GM23338 (cell line): ENCODE data around the gene RAB40C. TPM values are rescaled to one million over a fixed set of nuclear protein-coding genes. Genes with fewer than 3 reads are reported as not detected.

Experiments
- ATAC-seq: fragments of 200-7000 bp; cut with Tn5 transposase; 3 replicates; pipeline ENCODE4 v1.9.1; 2020
- DNase-seq: peaks from one replicate; pipeline ENCODE4 v3.0.0-alpha.2; 2015; ENCODE audit warnings: low spot score
- H2AFZ ChIP-seq: fragments of 200-600 bp; sonication (generic); 2 replicates; pipeline ENCODE4 v1.8.0; 2016; ENCODE audit warnings: antibody characterized with exemption, mild to moderate bottlenecking, moderate library complexity
- H3F3A ChIP-seq: fragments of 200-600 bp; sonication (generic); replicated peaks from 2 replicates; pipeline ENCODE4 v1.8.0; 2017; ENCODE audit warnings: antibody characterized with exemption, mixed run types, low read depth
- H3K27ac ChIP-seq: fragments of 200-600 bp; sonication (generic); 2 replicates; pipeline ENCODE4 v1.6.1; 2016; ENCODE audit warnings: low read depth
- H3K27me3 ChIP-seq: fragments of 200-600 bp; sonication (generic); 2 replicates; pipeline ENCODE4 v1.8.0; 2016; ENCODE audit warnings: mild to moderate bottlenecking, mixed run types, moderate library complexity; ENCODE audit not compliant: insufficient read depth
- H3K36me3 ChIP-seq: fragments of 200-600 bp; sonication (generic); 2 replicates; pipeline ENCODE4 v1.8.0; 2016; ENCODE audit warnings: mild to moderate bottlenecking; ENCODE audit not compliant: insufficient read depth
- H3K4me1 ChIP-seq: fragments of 200-600 bp; sonication (generic); 2 replicates; pipeline ENCODE4 v1.8.0; 2016; ENCODE audit warnings: mild to moderate bottlenecking, moderate library complexity; ENCODE audit not compliant: insufficient read depth
- H3K4me2 ChIP-seq: fragments of 200-600 bp; sonication (generic); 2 replicates; pipeline ENCODE4 v1.7.1; 2017; ENCODE audit warnings: mixed run types
- H3K4me3 ChIP-seq: fragments of 200-600 bp; sonication (generic); 2 replicates; pipeline ENCODE4 v1.6.1; 2016; ENCODE audit warnings: mixed run types
- H3K79me2 ChIP-seq: fragments of 200-600 bp; sonication (generic); replicated peaks from 2 replicates; pipeline ENCODE4 v1.8.0; 2017; ENCODE audit warnings: mild to moderate bottlenecking; ENCODE audit not compliant: insufficient read depth
- H3K9me2 ChIP-seq: fragments of 200-600 bp; sonication (generic); 2 replicates; pipeline ENCODE4 v1.8.0; 2017; ENCODE audit not compliant: insufficient read depth
- H4K20me1 ChIP-seq: fragments of 200-600 bp; sonication (generic); replicated peaks from 2 replicates; pipeline ENCODE4 v1.8.0; 2017; ENCODE audit warnings: mild to moderate bottlenecking; ENCODE audit not compliant: insufficient read depth
- H3K27ac Mint-ChIP-seq: 2 replicates; pipeline ENCODE4 v1.8.0; 2020; ENCODE audit warnings: inconsistent platforms, mild to moderate bottlenecking, moderate library complexity, mixed read lengths
- H3K27me3 Mint-ChIP-seq: 3 replicates; pipeline ENCODE4 v1.8.0; 2022; ENCODE audit warnings: low read depth, mild to moderate bottlenecking, moderate library complexity, mixed read lengths, inconsistent platforms; ENCODE audit not compliant: insufficient read depth, poor library complexity
- H3K36me3 Mint-ChIP-seq: 3 replicates; pipeline ENCODE4 v1.8.0; 2021; ENCODE audit warnings: low read depth, mild to moderate bottlenecking, inconsistent platforms, moderate library complexity, mixed read lengths
- H3K4me1 Mint-ChIP-seq: 3 replicates; pipeline ENCODE4 v1.8.0; 2020; ENCODE audit warnings: mild to moderate bottlenecking, inconsistent platforms, mixed read lengths
- H3K4me3 Mint-ChIP-seq: 3 replicates; pipeline ENCODE4 v1.8.0; 2021; ENCODE audit warnings: moderate library complexity, mild to moderate bottlenecking, inconsistent platforms, mixed read lengths
- H3K9me3 Mint-ChIP-seq: 3 replicates; pipeline ENCODE4 v1.8.0; 2020; ENCODE audit warnings: moderate library complexity, mild to moderate bottlenecking, inconsistent platforms, mixed read lengths
- CREB1 ChIP-seq: fragments of 250-450 bp; sonication (Bioruptor Pico); IDR thresholded peaks from 2 replicates; pipeline ENCODE4 v1.5.0; 2020; ENCODE audit warnings: low read depth, mild to moderate bottlenecking, moderate library complexity
- EZH2phosphoT487 ChIP-seq: fragments of 200-600 bp; sonication (generic); IDR thresholded peaks from one replicate; pipeline ENCODE4 v1.8.1; 2018; ENCODE audit warnings: antibody characterized with exemption; ENCODE audit not compliant: unreplicated experiment
- JUNB ChIP-seq: IDR thresholded peaks from one replicate; pipeline ENCODE4 v1.6.1; 2016; ENCODE audit warnings: antibody characterized with exemption; ENCODE audit not compliant: unreplicated experiment
- STAT1 ChIP-seq: IDR thresholded peaks from one replicate; pipeline ENCODE4 v1.6.1; 2016; ENCODE audit warnings: antibody characterized with exemption; ENCODE audit not compliant: unreplicated experiment
- ZNF114 ChIP-seq: fragments of 250-450 bp; sonication (Bioruptor Pico); IDR thresholded peaks from 2 replicates; pipeline ENCODE4 v1.5.0; 2020; ENCODE audit warnings: mild to moderate bottlenecking, moderate library complexity
- ZNF331 ChIP-seq: fragments of 250-450 bp; sonication (Bioruptor Pico); IDR thresholded peaks from 2 replicates; pipeline ENCODE4 v1.5.0; 2020; ENCODE audit warnings: low read depth, mild to moderate bottlenecking, moderate library complexity
- polyA plus RNA-seq: library from polyadenylated mRNA; unstranded; fragments of >200 nt; fragmentation: Nextera tagmentation; extraction: Ambion mirVana; gene quantifications from 2 replicates; pipeline ENCODE4 v1.2.1, GENCODE V29; 2016
- total RNA-seq: library from RNA; depleted of rRNA; stranded (reverse); fragments of >200 nt; shearing (Covaris generic); gene quantifications from 2 replicates; pipeline ENCODE4 v1.2.3, GENCODE V29; 2014
- TF ChIP-seq, protein P1 (sequence below), 2 experiments: fragments of 200-600 bp in 1 of 2; sonication (generic) in 1 of 2; conservative IDR thresholded peaks; 2 replicates each; pipeline versions ENCODE4 v1.5.1 to v1.6.1; 2016 to 2017; ENCODE audit warnings: antibody characterized with exemption in 2 of 2, low read depth in 2 of 2, mild to moderate bottlenecking in 2 of 2, moderate library complexity in 1 of 2
- TF ChIP-seq, protein P2 (sequence below): IDR thresholded peaks from 2 replicates; pipeline ENCODE4 v1.6.1; 2016; ENCODE audit warnings: antibody characterized with exemption
- TF ChIP-seq, protein P3 (sequence below): IDR thresholded peaks from one replicate; pipeline ENCODE4 v1.6.1; 2018; ENCODE audit warnings: antibody characterized with exemption; ENCODE audit not compliant: unreplicated experiment

RAB40C gene
- total and polyA plus RNA-seq, 2 experiments from 2014 or later, result 11.2 to 24.6 TPM

DNA sequence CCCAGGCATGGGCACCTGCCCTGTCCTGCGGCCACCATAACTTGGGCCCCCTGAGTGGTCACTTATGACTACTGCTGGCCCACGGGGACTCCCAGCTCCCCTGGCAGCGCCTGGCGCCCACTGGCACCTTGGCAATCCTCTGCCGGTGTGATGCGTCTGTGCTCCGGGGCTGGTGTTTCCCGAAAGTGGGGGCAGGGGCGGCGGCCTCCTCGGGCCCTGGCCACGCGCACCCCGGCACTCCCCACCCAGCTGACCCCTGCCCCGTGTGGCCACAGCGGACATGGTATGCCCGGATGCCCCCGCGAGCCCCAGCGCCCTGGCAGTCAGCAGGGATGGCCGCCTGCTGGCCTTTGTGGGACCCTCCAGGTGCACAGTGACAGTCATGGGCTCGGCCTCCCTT lies 67.6 kb downstream of the RAB40C start:
- H3K4me3 Mint-ChIP-seq, result no peak overlapping the region
- no peak for ATAC-seq

DNA sequence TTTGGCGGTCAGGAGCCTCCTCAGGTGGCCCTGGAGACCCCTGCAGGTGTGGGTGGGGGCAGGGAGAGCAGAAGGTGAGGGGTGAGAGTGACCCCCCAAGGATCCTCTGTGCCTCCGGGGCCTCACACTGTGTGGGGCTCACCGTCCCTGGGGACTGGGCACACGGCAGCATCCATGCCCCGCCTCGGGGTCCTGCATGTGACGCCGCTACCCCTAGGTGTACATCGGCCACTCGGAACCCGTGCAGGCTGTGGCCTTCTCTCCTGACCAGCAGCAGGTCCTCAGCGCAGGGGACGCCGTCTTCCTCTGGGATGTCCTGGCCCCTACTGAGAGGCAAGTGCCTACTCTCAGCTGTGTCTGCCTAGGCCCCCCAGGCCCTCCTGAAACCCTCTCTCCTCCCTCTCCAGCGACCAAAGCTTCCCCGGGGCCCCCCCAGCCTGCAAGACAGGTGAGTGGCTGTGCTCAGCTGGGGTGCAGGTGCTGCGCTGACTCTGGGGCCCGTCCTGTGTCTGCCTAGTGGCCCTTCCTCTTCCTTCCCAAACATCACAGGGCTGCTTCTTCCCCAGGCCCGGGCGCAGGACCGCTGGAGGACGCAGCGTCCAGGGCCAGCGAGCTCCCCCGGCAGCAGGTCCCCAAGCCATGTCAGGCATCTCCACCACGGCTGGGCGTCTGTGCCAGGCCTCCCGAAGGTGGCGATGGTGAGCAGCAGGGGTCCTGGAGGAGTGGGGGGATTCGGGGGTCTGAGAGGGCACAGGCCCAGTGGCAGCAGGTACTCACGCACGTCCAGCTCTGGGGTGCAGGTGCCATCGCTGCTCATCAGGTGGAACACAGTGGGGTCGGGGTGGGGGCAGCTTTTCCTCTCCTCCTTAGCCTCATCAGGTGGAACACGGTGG lies 69.1 kb downstream of the RAB40C start:
- Histone ChIP-seq H3K36me3 (no peaks in the 10 kb centered on the region), H3K4me3 (no peak overlapping the region), H4K20me1 (no peaks in the 10 kb centered on the region), H3K27ac (no peak overlapping the region), H3K79me2 (no peaks in the 10 kb centered on the region), H3K9me2 (no peaks in the 10 kb centered on the region), H3K27me3 (no peaks in the 10 kb centered on the region), H3F3A (0 out of 2 replicates have a peak, but pooled peaks cover under 1% of the 10 kb centered on the region), H3K4me2 (no peak overlapping the region), H3K4me1 (no peaks in the 10 kb centered on the region), H2AFZ (no peak overlapping the region)
- Mint-ChIP-seq H3K27me3 (peaks cover 4% of the 10 kb centered on the region), H3K4me1 (no peaks in the 10 kb centered on the region), H3K27ac (no peak overlapping the region), H3K36me3 (peaks cover 8% of the 10 kb centered on the region; the same call in 2 of the 3 replicates), H3K9me3 (no peaks in the 10 kb centered on the region), H3K4me3 (no peak overlapping the region)
- no peak for TF ChIP-seq JUNB
- TF ChIP-seq, protein P1, sequence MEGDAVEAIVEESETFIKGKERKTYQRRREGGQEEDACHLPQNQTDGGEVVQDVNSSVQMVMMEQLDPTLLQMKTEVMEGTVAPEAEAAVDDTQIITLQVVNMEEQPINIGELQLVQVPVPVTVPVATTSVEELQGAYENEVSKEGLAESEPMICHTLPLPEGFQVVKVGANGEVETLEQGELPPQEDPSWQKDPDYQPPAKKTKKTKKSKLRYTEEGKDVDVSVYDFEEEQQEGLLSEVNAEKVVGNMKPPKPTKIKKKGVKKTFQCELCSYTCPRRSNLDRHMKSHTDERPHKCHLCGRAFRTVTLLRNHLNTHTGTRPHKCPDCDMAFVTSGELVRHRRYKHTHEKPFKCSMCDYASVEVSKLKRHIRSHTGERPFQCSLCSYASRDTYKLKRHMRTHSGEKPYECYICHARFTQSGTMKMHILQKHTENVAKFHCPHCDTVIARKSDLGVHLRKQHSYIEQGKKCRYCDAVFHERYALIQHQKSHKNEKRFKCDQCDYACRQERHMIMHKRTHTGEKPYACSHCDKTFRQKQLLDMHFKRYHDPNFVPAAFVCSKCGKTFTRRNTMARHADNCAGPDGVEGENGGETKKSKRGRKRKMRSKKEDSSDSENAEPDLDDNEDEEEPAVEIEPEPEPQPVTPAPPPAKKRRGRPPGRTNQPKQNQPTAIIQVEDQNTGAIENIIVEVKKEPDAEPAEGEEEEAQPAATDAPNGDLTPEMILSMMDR (conservative IDR thresholded peaks at IDR 0.05; ENCODE audit: low read depth in 2 of 2), result peak in 1 of 2 experiments; percentile 28; a peak in 1 of 4 replicates
- ATAC-seq (no peak), DNase-seq (no peak)

More for the DNA sequence above, 67.6 kb downstream of the RAB40C start:
- no peaks in the 10 kb centered on the region; the same call in 2 of the 3 replicates for H3K36me3 Mint-ChIP-seq
- no peaks in the 10 kb centered on the region for H3K9me2 ChIP-seq
- H3K27ac ChIP-seq, result no peak overlapping the region
- H3K4me1 Mint-ChIP-seq, result no peaks in the 10 kb centered on the region
- no peaks in the 10 kb centered on the region for H3K36me3 ChIP-seq
- TF ChIP-seq ZNF114 (CRISPR knock-in tag) (no peak), ZNF331 (CRISPR knock-in tag) (no peak)
- no peak overlapping the region for H3K4me2 ChIP-seq
- no peaks in the 10 kb centered on the region for H3K4me1 ChIP-seq
- H3K27me3 ChIP-seq, result no peaks in the 10 kb centered on the region
- H3K27ac Mint-ChIP-seq, result no peak overlapping the region
- no peaks in the 10 kb centered on the region for H3K9me3 Mint-ChIP-seq
- 0 out of 2 replicates have a peak, but pooled peaks cover 2% of the 10 kb centered on the region for H3F3A ChIP-seq
- peaks cover 2% of the 10 kb centered on the region for H3K27me3 Mint-ChIP-seq
- no peak for DNase-seq
- H3K4me3 ChIP-seq, result no peak overlapping the region
- no peaks in the 10 kb centered on the region for H4K20me1 ChIP-seq
- H2AFZ ChIP-seq, result no peak overlapping the region
- H3K79me2 ChIP-seq, result no peaks in the 10 kb centered on the region

DNA sequence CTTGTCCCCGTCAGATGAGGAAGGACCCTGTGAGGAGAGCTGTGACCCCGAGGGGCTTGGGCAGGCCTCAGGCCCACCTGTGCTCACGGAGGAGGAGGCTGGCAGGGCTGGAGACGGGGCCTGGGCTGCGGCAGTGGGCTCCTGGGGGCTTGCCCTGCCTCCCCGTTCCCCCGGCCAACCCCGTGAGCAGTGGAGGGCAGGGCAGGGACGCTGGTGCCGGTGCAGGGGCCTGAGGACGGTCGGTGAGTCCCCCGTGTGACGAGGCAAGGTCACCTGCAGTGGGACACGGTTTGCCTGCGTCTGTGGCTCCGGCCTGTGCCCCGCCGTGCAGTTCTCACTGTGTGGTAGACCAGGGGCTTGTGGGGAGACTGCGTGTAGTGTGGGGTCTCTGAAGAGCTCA lies 69.8 kb downstream of the RAB40C start:
- no peak for ATAC-seq
- Histone ChIP-seq H3K4me3 (no peak overlapping the region), H3K36me3 (no peaks in the 10 kb centered on the region), H3K4me2 (no peak overlapping the region), H3K27ac (no peak overlapping the region), H3K27me3 (no peaks in the 10 kb centered on the region), H4K20me1 (no peaks in the 10 kb centered on the region), H3K9me2 (no peaks in the 10 kb centered on the region), H2AFZ (no peak overlapping the region), H3K79me2 (no peaks in the 10 kb centered on the region), H3F3A (no peaks in the 10 kb centered on the region), H3K4me1 (no peaks in the 10 kb centered on the region)
- Mint-ChIP-seq H3K4me1 (no peaks in the 10 kb centered on the region), H3K36me3 (peaks cover 8% of the 10 kb centered on the region; the same call in 1 of the 3 replicates), H3K9me3 (no peaks in the 10 kb centered on the region), H3K4me3 (no peak overlapping the region), H3K27ac (no peak overlapping the region), H3K27me3 (peaks cover 4% of the 10 kb centered on the region)
- no peak for TF ChIP-seq ZNF331 (CRISPR knock-in tag)
- TF ChIP-seq, protein P2, sequence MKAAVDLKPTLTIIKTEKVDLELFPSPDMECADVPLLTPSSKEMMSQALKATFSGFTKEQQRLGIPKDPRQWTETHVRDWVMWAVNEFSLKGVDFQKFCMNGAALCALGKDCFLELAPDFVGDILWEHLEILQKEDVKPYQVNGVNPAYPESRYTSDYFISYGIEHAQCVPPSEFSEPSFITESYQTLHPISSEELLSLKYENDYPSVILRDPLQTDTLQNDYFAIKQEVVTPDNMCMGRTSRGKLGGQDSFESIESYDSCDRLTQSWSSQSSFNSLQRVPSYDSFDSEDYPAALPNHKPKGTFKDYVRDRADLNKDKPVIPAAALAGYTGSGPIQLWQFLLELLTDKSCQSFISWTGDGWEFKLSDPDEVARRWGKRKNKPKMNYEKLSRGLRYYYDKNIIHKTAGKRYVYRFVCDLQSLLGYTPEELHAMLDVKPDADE, result no peak
- no peak for TF ChIP-seq EZH2phosphoT487
- no peak for TF ChIP-seq CREB1 (CRISPR knock-in tag)
- TF ChIP-seq, protein P3, sequence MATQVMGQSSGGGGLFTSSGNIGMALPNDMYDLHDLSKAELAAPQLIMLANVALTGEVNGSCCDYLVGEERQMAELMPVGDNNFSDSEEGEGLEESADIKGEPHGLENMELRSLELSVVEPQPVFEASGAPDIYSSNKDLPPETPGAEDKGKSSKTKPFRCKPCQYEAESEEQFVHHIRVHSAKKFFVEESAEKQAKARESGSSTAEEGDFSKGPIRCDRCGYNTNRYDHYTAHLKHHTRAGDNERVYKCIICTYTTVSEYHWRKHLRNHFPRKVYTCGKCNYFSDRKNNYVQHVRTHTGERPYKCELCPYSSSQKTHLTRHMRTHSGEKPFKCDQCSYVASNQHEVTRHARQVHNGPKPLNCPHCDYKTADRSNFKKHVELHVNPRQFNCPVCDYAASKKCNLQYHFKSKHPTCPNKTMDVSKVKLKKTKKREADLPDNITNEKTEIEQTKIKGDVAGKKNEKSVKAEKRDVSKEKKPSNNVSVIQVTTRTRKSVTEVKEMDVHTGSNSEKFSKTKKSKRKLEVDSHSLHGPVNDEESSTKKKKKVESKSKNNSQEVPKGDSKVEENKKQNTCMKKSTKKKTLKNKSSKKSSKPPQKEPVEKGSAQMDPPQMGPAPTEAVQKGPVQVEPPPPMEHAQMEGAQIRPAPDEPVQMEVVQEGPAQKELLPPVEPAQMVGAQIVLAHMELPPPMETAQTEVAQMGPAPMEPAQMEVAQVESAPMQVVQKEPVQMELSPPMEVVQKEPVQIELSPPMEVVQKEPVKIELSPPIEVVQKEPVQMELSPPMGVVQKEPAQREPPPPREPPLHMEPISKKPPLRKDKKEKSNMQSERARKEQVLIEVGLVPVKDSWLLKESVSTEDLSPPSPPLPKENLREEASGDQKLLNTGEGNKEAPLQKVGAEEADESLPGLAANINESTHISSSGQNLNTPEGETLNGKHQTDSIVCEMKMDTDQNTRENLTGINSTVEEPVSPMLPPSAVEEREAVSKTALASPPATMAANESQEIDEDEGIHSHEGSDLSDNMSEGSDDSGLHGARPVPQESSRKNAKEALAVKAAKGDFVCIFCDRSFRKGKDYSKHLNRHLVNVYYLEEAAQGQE, result no peak
- no peak for TF ChIP-seq ZNF114 (CRISPR knock-in tag)
- TF ChIP-seq STAT1, result no peak
- DNase-seq, result no peak
